Esophagus (tissue), 2 donors: ENCODE results near the gene NUDC. TPM values are rescaled to one million over a fixed set of nuclear protein-coding genes. Genes with fewer than 3 reads are reported as not detected.

ENCODE experiments used
- H3K27ac ChIP-seq, 2 donors: one replicate each; pipeline ENCODE4 v1.5.1; 2013; ENCODE audit warnings: low read depth in 2 of 2, mild to moderate bottlenecking in 2 of 2, inconsistent platforms in 1 of 2, low read length in 1 of 2, moderate library complexity in 1 of 2
- H3K27me3 ChIP-seq, 2 donors: one replicate each; pipeline ENCODE4 v1.6.1; 2013; ENCODE audit warnings: low read length in 2 of 2, control low read depth in 1 of 2, mild to moderate bottlenecking in 1 of 2; ENCODE audit not compliant: insufficient read depth in 2 of 2, control insufficient read depth in 1 of 2
- H3K36me3 ChIP-seq, 2 donors: one replicate each; pipeline ENCODE4 v1.6.1; 2013; ENCODE audit warnings: low read length in 1 of 2; ENCODE audit not compliant: control insufficient read depth in 2 of 2, insufficient read depth in 2 of 2
- H3K4me1 ChIP-seq, 2 donors: one replicate each; pipeline ENCODE4 v1.6.1; 2013; ENCODE audit warnings: low read length in 1 of 2; ENCODE audit not compliant: control insufficient read depth in 2 of 2, insufficient read depth in 2 of 2
- H3K4me3 ChIP-seq, 2 donors: one replicate each; pipeline ENCODE4 v1.5.1; 2013; ENCODE audit warnings: low read length in 2 of 2, mild to moderate bottlenecking in 2 of 2, low read depth in 1 of 2, moderate library complexity in 1 of 2
- H3K9me3 ChIP-seq, 2 donors: one replicate each; pipeline ENCODE4 v1.6.1; 2013; ENCODE audit warnings: mild to moderate bottlenecking in 2 of 2, low read depth in 1 of 2, low read length in 1 of 2, moderate library complexity in 1 of 2; ENCODE audit not compliant: control insufficient read depth in 2 of 2, insufficient read depth in 1 of 2
- WGBS, 2 donors: extraction: QIAGEN DNeasy Blood & Tissue Kit; methylation state at CpG; one replicate each; pipeline ENCODE4 v1.1.7; 2013; 5-methylcytosine and 5-hydroxymethylcytosine counted together
- polyA plus RNA-seq, 2 donors: library from polyadenylated mRNA; stranded (reverse); fragments of 200-250 nt; gene quantifications; one replicate each; pipeline ENCODE4 v1.2.3, GENCODE V29; 2013
- donor health status: healthy with polysubstance abuse.
- donor health status: Bipolar disorder and iron deficiency.

Gene NUDC
- polyA plus RNA-seq, 2 donors = 25.5 to 42.1 TPM

GRCh38 chr1:26923711-26924110 is 2.2 kb downstream of the NUDC start:
- Histone ChIP-seq H3K36me3 (peaks cover 3 to 5% of the 10 kb centered on the region in 2 donors), H3K27me3 (no peaks in the 10 kb centered on the region), H3K4me1 (peaks cover 2 to 7% of the 10 kb centered on the region in 2 donors), H3K9me3 (no peaks in the 10 kb centered on the region), H3K4me3 (no peak overlapping the region), H3K27ac (no peak overlapping the region)
- 95 to 96% methylated on average over 3 of the region's 3 CpGs for WGBS, 2 donors

- Histone ChIP-seq H3K4me1 (no peaks in the 10 kb centered on the region), H3K4me3 (no peak overlapping the region), H3K9me3 (no peaks in the 10 kb centered on the region), H3K36me3 (peaks cover 0 to 5% of the 10 kb centered on the region in 2 donors), H3K27ac (no peak overlapping the region), H3K27me3 (no peaks in the 10 kb centered on the region)
- 85% methylated on average over 3 of the region's 3 CpGs for WGBS, 2 donors
Measured at GRCh38 chr1:26932531-26932930, 11.0 kb downstream of the NUDC start.

DNA sequence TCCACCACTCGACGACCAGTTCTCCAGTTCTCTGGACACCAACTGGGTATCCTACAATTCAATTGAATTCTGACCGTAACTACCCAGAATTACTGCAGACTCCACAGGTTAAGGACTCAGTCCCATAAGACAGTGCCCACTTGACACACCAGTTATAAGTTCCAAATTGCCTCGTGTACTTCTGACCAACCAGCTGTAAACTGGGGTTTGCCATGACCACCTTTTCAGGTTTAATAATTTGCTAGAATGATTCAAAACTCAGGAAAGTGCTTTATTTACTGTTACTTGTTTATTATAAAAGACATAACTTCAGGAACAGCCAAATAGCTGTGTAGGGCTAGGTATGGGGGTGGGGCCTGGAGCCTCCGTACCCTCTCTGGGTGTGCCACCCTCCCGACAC is 15.3 kb downstream of the NUDC start:
- no peak overlapping the region for H3K27ac ChIP-seq
- WGBS, 2 donors = 79 to 84% methylated on average over 6 of the region's 6 CpGs
- no peak overlapping the region for H3K4me3 ChIP-seq
- H3K9me3 ChIP-seq = no peaks in the 10 kb centered on the region
- no peaks in the 10 kb centered on the region for H3K4me1 ChIP-seq
- H3K36me3 ChIP-seq = peaks cover 7 to 9% of the 10 kb centered on the region in 2 donors
- no peaks in the 10 kb centered on the region for H3K27me3 ChIP-seq

DNA sequence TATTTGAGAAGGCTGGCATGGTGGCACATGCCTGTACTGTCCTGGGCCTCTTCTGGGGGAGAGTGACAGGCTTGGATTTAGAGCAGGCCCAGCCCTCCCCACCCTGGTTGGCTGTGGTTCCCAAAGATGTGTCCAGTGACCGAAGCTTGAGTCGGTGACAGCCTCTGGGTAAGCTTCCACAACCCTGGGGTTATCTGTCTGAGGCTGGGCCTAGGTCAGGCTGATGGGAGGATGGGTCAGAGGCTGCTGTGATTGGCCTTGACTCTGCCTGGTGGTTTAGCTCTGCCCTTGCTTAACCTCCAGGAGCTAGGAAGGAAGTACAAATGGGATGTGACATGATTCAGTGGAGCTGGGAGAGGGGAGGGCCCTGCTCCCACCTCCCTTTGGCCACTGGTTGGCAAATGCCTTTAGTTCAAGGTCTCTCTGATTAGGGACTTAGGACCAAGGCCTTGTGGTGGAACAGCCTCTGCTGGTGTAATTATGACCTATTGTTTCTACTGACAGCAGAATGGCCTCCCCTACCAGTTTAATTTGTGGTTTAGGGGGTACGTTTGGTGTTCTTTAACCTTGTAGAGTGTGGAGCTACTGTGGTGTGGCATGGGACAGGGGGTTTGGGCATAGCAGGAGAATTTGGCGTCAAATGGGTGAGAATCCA is 16.6 kb downstream of the NUDC start:
- H3K36me3 ChIP-seq = peaks cover 7 to 15% of the 10 kb centered on the region in 2 donors
- H3K27me3 ChIP-seq = no peaks in the 10 kb centered on the region
- no peaks in the 10 kb centered on the region for H3K9me3 ChIP-seq
- WGBS, 2 donors = 88 to 89% methylated on average over 4 of the region's 4 CpGs
- no peak overlapping the region for H3K27ac ChIP-seq
- no peak overlapping the region for H3K4me3 ChIP-seq
- no peaks in the 10 kb centered on the region for H3K4me1 ChIP-seq

- H3K27ac ChIP-seq = no peak overlapping the region
Measured at GRCh38 chr1:26938659-26939025, 17.1 kb downstream of the NUDC start.

DNA sequence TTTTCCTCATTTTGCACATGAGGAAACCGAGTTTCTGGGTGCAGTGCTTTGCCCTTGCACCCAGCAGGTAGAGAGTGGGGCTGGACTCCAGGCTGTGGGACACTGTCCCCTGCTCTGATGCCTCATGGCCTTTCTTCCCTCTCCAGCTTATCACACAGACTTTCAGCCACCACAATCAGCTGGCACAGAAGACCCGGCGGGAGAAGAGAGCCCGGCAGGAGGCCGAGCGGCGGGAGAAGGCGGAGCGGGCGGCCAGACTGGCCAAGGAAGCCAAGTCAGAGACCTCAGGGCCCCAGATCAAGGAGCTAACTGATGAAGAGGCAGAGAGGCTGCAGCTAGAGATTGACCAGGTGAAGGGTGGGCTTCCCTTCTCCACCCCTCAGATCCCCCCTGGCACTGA is 19.8 kb downstream of the NUDC start:
- 94 to 96% methylated on average over 10 of the region's 10 CpGs for WGBS, 2 donors
- no peak overlapping the region for H3K4me3 ChIP-seq
- no peaks in the 10 kb centered on the region for H3K27me3 ChIP-seq
- H3K4me1 ChIP-seq = no peaks in the 10 kb centered on the region
- H3K36me3 ChIP-seq = peaks cover 17 to 30% of the 10 kb centered on the region in 2 donors
- H3K9me3 ChIP-seq = no peaks in the 10 kb centered on the region
- no peak overlapping the region for H3K27ac ChIP-seq

More at GRCh38 chr1:26938659-26939025, 17.1 kb downstream of the NUDC start:
- no peak overlapping the region for H3K4me3 ChIP-seq
- WGBS, 2 donors = 82 to 94% methylated on average over 2 of the region's 2 CpGs
- peaks cover 7 to 17% of the 10 kb centered on the region in 2 donors for H3K36me3 ChIP-seq
- H3K4me1 ChIP-seq = no peaks in the 10 kb centered on the region
- no peaks in the 10 kb centered on the region for H3K9me3 ChIP-seq
- H3K27me3 ChIP-seq = no peaks in the 10 kb centered on the region

GRCh38 chr1:26942656-26943055 is 21.1 kb downstream of the NUDC start:
- 93 to 96% methylated on average over 12 of the region's 12 CpGs for WGBS, 2 donors
- peaks cover 18 to 32% of the 10 kb centered on the region in 2 donors for H3K36me3 ChIP-seq

GRCh38 chr1:26945138-26945537 is 23.6 kb downstream of the NUDC start:
- peaks cover 18 to 27% of the 10 kb centered on the region in 2 donors for H3K36me3 ChIP-seq
- no peak overlapping the region for H3K27ac ChIP-seq
- no peaks in the 10 kb centered on the region for H3K4me1 ChIP-seq
- no peak overlapping the region for H3K4me3 ChIP-seq
- H3K27me3 ChIP-seq = no peaks in the 10 kb centered on the region
- H3K9me3 ChIP-seq = no peaks in the 10 kb centered on the region
- WGBS, 2 donors = 56 to 71% methylated on average over 2 of the region's 2 CpGs

More at GRCh38 chr1:26942656-26943055, 21.1 kb downstream of the NUDC start:
- no peaks in the 10 kb centered on the region for H3K4me1 ChIP-seq
- H3K27ac ChIP-seq = no peak overlapping the region
- no peak overlapping the region for H3K4me3 ChIP-seq
- no peaks in the 10 kb centered on the region for H3K27me3 ChIP-seq
- no peaks in the 10 kb centered on the region for H3K9me3 ChIP-seq

- no peaks in the 10 kb centered on the region for H3K27me3 ChIP-seq
- H3K27ac ChIP-seq = no peak overlapping the region
- no peaks in the 10 kb centered on the region for H3K9me3 ChIP-seq
- 66 to 80% methylated on average over 8 of the region's 8 CpGs for whole genome bisulfite sequencing, 2 donors
- peaks cover 18 to 27% of the 10 kb centered on the region in 2 donors for H3K36me3 ChIP-seq
- no peak overlapping the region for H3K4me3 ChIP-seq
- H3K4me1 ChIP-seq = no peaks in the 10 kb centered on the region
Measured at GRCh38 chr1:26945728-26946127, 24.2 kb downstream of the NUDC start.

DNA sequence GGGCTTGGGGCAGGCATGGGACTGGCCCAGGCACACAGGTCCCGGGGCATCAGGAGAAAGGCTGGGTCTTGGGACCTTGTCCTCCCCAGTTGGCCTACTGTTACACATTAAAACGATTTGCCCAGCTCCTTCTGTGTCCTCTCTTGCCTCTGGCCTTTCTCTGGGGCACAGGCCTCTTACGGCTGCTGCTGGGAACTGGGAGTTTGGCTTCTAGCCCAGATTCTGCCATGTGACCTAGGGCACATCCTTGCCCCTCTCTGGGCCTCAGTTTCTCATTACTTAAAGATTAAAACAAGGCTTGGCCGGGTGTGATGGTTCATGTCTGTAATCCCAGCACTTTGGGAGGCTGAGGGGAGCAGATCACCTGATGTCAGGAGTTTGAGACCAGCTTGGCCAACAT is 24.7 kb downstream of the NUDC start:
- Histone ChIP-seq H3K4me1 (no peaks in the 10 kb centered on the region), H3K9me3 (no peaks in the 10 kb centered on the region), H3K27ac (no peak overlapping the region), H3K36me3 (peaks cover 17 to 27% of the 10 kb centered on the region in 2 donors), H3K4me3 (no peak overlapping the region), H3K27me3 (no peaks in the 10 kb centered on the region)
- 60 to 71% methylated on average over 4 of the region's 4 CpGs for WGBS, 2 donors
